Heart left ventricle (tissue), 13 donors: Measurements from ENCODE around the gene TPPP2.

Source experiments
- POLR2A ChIP-seq, 2 donors: fragments of 450-650 bp; IDR thresholded peaks; one replicate each; pipeline ENCODE4 v1.6.1; 2017; ENCODE audit warnings: antibody characterized with exemption in 2 of 2, mild to moderate bottlenecking in 2 of 2, moderate library complexity in 2 of 2
- TF ChIP-seq, protein P1 (sequence below), 12 donors: fragments of 200-600 bp; sonication (generic) in 4 of 12; IDR thresholded peaks; one replicate each; pipeline versions ENCODE4 v1.5.0 to v1.8.0; 2018 to 2022; ENCODE audit warnings: antibody characterized with exemption in 12 of 12, mild to moderate bottlenecking in 5 of 12
- donor health status: ischemic (EF 13 %, LVEDD 7.1; RV severe dilation, severe dysfunction).
- donor health status: DM: no; HTN: yes; CAD: no.
- donor health status: DM: no; HTN: no; CAD: no.
- donor health status: ischemic (EF 25% LVEDD 6.9; RV normal size, moderate dysfunction).
- donor health status: ischemic (EF 25% LVEDD 5.7; RV mildly dilated, moderate dysfunction).
- donor health status: ischemic (EF 35%, LVEDD 5.7; RV mildly dilated, moderate dysfunction).
- donor health status: nonischemic (EF 11% LVEDD 7.7; RV severe dilation, severe dysfunction).
- donor health status: DM: yes; HTN: yes; CAD: no.
- donor health status: PGD.
- donor health status: ischemic (EF 29% LVEDD 5.4; RV normal size, mild dysfunction).
- donor health status: nonischemic (EF 23%, LVEDD 6.1; RV moderate dilation, normal function).

DNA sequence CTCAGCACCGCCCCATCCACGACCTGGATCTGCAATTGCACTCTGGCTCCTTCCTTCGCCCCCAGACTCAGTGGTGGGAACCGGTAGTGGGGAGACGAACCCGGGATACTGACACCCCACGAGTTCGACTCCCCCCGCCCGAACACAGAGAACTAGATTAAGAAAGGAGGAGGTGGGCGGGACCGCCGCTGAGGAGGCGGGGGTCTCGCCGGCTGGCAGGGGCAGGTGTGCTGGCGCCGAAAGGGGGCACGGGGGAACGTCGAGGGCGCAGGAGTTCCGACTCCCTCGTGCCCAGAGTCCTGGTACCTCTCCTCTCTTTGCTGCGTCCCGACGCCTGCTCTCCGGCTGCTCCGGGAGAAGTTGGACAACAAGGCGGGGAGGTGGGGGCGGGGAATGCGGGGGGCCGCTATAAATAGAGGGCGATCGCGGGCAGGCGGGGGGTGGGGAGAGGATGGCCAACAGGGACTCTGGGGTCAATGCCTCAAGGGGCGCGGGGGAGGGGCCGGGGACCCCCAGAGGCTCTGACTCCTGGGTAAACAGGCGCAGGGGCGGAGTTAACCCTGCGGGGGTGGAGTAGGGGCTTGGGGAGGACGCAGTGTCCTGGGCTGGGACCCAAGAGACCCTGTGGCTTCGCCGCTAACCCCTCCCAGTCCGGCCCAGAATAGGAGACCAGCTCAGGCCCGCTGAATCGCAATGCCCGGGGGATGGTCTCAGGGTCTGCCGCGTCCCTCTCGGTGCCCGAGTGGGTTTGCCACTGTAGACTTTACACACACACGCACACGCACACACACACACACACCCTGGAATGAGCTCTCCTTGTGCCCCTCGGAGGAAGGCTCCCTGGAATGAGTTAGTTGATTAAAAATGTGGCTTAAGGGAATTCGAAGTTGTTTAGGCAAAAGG lies 4.4 kb upstream of the TPPP2 start:
- TF ChIP-seq, protein P1, sequence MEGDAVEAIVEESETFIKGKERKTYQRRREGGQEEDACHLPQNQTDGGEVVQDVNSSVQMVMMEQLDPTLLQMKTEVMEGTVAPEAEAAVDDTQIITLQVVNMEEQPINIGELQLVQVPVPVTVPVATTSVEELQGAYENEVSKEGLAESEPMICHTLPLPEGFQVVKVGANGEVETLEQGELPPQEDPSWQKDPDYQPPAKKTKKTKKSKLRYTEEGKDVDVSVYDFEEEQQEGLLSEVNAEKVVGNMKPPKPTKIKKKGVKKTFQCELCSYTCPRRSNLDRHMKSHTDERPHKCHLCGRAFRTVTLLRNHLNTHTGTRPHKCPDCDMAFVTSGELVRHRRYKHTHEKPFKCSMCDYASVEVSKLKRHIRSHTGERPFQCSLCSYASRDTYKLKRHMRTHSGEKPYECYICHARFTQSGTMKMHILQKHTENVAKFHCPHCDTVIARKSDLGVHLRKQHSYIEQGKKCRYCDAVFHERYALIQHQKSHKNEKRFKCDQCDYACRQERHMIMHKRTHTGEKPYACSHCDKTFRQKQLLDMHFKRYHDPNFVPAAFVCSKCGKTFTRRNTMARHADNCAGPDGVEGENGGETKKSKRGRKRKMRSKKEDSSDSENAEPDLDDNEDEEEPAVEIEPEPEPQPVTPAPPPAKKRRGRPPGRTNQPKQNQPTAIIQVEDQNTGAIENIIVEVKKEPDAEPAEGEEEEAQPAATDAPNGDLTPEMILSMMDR (IDR thresholded peaks at IDR 0.05): no peak
- no peak for TF ChIP-seq POLR2A (IDR thresholded peaks at IDR 0.05)
